GM12873 (cell line): ENCODE measurements around the gene HOXA5.

Experiments used
- TF ChIP-seq, protein P1 (sequence below): IDR thresholded peaks from 2 replicates; pipeline ENCODE4 v1.5.1; 2012; ENCODE audit warnings: low read depth, mild to moderate bottlenecking, moderate library complexity, low read length, control low read depth; ENCODE audit not compliant: insufficient read depth; ENCODE audit errors: missing control alignments

HOXA5 gene

DNA sequence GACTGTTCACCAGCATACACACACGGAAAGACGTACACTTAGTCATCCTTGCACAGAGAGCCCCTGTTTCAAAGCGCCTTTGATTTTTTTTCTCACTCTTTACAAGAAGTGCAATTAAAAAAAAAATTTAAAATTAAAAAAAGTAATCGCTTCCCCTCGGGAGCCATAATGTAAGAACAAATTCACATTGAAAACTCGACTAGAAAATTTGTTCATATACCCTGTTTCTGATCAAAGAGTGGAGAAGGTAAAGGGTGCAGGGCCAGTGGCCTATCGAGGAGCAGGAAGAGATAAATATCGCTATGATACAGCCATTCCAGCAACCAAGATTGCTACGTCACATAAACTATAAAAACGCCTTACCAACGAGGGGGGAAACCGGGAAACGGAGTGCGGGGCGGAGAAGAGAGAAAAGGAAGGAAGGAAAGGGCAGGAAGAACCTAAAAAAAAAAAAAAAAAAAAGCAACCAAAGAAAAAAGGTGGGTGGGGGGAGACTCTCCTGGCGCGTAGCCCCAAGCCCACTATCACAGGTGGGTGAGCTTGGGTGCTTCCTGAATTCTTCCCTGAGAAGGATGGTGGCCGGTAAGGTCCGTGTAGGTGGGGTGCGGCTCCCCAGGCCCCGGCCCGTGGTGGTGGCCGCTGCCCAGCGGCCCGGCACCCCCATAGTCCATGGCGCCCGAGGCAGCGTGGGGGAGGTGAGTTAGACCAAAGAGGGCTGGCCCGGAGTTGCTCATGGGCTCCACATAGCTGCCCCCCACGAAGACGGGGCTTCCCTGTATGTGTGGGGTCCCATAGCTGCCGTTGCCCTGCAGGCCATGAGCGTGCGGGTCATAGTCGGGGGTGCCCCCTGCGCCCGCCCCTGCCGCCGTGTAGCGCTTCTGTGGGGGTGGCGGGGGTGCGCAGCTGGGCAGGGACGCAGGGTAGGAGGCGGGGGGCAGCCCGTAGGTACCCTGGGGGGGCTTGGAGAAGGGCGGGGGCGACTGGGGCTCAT is 35.8 kb downstream of the HOXA5 start:
- TF ChIP-seq, protein P1, sequence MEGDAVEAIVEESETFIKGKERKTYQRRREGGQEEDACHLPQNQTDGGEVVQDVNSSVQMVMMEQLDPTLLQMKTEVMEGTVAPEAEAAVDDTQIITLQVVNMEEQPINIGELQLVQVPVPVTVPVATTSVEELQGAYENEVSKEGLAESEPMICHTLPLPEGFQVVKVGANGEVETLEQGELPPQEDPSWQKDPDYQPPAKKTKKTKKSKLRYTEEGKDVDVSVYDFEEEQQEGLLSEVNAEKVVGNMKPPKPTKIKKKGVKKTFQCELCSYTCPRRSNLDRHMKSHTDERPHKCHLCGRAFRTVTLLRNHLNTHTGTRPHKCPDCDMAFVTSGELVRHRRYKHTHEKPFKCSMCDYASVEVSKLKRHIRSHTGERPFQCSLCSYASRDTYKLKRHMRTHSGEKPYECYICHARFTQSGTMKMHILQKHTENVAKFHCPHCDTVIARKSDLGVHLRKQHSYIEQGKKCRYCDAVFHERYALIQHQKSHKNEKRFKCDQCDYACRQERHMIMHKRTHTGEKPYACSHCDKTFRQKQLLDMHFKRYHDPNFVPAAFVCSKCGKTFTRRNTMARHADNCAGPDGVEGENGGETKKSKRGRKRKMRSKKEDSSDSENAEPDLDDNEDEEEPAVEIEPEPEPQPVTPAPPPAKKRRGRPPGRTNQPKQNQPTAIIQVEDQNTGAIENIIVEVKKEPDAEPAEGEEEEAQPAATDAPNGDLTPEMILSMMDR: no peak

DNA sequence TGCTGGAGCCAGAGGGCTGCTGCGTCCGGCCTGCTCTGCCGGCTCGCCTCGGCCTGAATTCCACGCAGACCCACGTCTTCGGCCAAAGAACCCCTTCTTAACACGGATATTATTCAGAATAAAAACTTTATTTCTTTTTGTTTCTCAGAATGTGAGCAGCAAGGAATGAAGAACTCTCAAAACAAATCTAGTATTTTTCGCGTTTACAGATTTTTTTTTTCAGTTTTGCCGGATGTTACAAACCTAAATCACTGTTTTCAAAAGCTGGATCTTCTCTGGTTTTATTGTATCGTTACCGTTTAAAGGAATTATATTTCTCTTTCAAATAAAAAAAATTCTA is 36.6 kb downstream of the HOXA5 start:
- TF ChIP-seq, protein P1: no peak

DNA sequence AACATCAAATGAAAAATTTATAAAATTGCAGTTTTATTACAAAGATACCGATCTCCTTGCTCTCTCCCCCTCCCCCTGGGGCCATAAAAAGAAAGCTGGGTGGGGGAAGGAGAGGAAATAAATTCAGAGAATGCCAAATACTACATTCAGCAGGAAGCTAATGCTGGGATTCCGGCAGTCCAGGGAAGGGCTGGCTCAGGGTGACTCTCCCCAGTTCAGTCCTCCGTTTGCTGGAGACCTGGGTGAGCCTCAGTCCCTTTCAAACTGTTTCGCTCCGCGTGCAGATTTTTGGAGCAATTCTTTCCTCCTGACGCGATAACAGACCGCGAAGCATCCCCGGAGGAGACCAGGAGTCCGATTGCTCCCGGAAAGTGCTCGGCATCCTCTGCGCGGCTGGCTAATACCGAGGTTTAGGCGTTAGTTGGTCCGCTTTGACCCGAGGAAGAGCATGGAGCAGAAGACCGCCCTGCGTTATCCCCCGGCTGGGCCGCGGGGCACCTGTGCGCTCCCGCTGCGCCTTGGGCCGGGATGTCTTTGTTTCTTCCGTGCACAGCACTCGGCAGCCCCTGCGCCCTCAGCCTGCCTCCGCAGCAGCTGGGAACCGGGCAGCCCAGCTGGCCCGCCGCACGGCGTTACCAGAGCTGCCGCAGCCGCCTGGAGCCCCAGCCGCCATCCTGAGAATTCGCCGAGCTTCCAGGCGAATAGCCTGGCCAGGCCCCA is 37.1 kb downstream of the HOXA5 start:
- TF ChIP-seq, protein P1: no peak

DNA sequence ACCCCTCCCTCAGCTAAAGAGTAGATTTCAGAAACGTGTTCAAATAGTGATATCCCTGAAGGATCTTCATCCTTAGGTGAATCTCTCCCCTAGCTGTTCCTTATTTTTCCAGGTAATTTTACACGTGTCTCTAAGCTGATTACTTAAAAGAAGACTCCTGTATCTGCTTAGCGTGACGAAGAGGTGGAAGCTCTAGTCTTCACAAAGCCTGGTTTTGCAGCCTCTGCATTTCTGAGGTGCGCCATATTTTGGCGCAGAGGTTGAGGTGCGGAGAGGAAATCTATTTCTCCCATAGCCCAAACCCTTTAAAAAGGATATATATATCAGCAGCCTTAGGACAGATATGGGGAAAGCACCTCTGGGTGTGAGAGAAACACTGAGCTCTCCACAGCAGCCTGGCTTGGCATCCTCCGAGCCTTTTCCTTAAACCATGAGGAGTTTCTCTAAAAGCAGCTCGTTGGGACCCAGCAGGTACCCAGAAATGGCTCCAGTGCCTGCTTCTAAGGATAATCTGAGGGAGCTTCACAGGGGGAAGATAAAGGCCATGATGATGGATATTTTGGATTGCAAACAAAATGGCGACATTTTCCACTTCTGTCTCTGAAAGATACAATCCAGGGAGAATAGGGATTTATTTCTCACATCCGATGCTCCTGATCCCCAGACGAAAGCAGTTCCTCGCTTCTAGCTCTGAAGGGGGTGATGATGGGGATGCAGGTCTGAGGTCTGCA is 38.0 kb downstream of the HOXA5 start:
- TF ChIP-seq, protein P1: no peak

DNA sequence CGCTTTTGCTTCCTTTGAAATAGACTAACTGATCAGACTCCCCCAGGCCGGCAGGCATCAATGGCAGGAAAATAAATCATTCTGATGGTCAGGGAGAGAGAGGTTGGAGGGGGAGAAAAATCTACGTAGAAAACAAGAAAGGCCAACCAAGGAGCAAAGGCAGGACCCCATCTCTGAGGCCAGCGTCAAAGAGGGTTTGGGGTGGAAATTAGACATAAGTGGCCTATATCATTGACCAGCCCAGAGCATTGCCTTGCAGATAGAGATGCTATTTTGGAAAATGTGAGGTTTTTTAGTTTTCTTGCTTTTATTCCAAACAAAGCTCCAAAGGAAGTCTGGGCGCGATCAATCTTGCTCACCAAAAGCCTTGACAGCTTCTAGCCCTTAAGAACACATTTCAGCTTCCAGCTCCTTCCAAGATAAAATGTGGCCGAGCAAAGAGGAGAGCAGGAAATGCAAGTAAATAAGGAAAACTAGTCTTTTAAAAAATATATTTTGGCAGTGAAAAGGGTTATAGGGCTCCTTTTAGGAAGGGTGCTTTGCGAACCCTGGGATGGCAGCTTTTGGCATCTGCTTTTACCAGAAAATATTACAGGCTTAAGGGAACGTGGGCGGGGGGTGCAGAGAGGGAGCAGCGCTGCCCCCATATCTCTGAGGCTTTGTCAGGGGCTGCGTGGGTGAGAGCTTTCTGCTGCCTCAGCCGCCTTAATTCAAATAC is 39.0 kb downstream of the HOXA5 start:
- TF ChIP-seq, protein P1: no peak

DNA sequence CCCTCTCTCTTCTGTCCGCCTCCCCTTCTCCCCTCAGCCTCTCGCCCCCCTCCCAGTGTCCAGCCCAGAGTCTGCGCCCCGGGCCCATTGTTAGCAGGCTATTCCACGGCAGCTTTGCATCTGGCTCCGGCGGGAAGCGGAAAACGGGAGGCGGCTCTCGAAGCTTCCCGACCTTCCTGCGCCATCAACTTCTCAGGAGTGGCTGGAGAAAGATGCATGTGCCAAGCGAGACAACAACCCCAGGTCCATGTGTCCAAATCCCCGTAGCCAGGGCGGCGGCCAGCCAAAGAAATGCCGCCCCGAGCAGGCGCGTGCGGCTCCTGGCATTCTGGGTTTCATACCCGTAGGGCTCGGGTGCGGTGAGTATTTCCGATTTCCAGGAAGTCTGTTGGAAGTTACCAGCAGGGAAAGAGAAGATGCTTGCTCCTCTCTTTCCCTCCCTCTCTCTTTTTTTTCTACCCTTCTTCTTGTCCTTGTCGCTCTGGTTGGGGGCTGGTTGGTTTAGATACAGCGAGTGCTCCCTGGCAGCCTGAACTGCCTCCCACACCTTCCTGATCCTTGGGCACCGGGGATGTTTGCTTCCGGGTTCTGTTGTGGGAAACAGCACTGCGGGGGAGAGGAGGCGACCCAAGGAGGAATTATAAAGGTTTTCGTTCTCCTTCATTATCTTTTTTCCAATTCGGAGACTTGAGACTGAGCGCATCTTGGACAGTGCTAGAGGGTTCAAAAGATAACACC is 39.8 kb downstream of the HOXA5 start:
- TF ChIP-seq, protein P1: no peak
